Epidermal melanocyte (primary cell): ENCODE measurements around the gene BBX.
"Not testable (repeated sequence)": the region's sequence is repeated elsewhere in the genome, so short reads cannot be mapped to it uniquely, and the experiment has no call there.

ENCODE experiments used
- DNase-seq: peaks from one replicate; pipeline ENCODE4 v3.0.0; 2011; ENCODE audit warnings: low spot score; ENCODE audit not compliant: insufficient read length

The BBX gene

DNA sequence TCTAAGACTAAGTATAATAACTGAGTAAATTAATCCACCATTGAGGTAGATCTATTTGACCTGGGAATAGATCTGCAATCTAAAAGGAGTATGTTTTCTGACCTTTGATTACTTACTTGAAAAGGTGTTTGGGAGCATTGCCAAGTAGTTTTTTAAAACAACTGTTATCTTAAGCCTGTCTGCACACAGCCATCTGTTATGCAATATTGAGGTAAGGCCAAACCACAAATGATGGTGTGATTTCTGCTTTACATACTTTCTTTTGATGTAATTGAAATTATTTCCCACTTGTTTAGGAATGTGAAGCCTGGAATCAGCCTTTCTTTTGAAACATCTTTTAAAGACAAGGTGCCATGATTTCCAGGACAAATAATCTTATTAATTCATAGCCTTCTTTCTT, 274.0 kb downstream of the BBX start:
- DNase-seq = no peak

DNA sequence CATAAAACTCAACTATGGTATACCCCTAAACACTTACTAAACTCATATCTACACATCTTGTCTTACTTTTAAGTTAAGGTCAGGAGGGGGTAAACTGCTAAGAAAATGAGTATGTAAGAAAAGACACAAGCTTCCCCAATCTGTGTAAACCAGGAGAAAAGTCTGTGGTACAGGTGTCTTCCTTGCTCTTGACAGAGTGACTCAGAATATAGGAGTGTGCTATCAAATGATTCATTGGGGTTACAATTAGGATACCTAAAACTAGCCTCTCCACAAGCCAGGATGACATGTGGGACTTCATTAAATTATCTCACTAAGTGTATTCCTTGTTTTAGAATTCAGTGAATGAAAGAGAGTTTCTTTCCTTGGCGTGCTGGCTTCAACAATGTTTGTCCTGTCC, 274.8 kb downstream of the BBX start:
- no peak for DNase-seq

DNA sequence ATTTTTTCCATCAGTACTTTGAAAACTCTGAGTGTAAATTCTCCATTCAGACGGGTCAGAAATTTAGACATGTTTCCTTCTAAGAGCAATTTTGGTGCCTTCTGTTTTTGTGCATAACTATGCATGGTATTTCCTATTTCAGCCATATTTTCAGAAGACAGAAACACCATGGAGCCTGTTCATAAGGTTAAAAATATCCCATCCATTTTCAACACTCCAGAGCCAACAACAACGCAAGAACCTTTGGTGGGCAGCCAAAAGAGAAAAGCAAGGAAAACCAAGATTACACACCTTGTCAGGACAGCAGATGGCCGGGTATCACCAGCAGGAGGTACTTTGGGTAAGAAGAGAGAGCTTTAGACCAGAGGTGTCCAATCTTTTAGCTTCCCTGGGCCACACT, 275.6 kb downstream of the BBX start:
- no peak for DNase-seq

DNA sequence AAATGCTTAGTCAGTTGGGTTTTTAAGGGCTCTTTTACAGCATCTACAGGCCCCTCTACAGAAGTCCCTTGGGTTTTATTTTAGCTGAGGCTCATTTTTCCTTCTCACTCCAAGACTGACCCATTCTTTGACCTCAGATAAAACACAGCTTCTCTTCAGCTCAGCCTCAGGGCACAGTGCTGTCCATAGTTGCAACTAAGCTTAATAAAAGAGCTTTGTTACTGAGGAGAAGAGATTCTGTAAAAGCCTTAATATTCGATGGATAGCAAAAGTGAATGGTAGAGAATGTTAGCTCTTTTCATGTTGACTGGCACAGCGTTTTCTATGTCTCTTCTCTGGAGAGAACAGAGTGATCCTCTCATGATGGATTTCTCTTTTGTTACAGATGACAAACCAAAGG, 277.9 kb downstream of the BBX start:
- DNase-seq = peak; percentile 46

DNA sequence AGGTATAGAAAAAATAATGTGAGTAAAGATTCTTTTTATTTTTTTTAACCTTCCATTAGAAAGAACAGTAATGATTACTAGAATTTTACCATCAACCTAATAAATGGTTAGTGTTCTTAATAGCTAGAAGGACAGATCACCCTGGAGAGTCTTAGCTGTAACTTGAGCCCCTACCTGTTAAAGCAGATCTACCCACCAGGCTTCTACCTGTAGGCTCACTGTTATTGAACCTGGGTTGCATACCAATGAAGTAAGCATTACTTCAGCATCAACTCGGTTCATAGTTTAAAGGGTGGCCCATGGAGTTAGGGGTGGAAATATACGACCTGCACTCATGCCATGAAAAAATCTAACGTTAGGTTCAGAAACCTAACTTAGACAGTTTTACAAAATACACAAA, 280.4 kb downstream of the BBX start:
- DNase-seq = no peak

DNA sequence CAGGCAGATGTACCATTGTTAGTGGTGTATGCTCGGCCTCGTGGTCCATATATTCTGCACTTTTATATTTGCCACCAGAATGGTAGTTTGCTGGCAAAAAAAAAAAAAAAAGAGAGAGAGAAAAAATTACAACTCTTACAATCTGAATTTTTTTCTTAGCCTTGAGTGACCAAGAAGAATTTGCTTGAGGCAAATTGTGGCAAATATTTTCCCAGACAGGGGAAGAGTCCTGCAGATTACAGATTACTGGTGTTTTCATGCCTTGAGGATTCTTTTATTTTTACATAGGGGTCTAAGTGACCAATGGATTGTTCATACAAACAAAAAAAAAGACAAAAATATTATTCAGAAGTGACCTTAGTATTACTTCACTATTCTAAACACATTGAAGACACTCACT, 283.3 kb downstream of the BBX start:
- DNase-seq = no peak

DNA sequence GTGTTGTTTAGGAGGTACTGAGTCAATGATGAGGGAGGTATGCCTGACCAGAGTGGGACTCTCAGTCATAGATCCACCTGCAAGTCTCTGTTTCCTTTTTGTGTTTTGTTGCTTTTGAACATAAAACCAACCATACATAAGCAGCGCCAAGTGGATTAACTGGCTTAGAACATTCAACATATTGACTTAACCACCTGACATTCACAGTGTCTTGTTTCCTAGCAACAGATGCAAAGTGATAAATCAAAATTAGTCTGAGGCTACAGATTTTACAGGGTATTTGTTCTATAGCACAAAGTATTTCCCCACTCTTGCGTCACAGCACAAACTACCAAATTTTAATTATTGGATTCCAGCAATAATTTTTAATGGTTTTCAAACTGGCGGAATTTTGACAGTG, 283.8 kb downstream of the BBX start:
- DNase-seq = no peak

DNA sequence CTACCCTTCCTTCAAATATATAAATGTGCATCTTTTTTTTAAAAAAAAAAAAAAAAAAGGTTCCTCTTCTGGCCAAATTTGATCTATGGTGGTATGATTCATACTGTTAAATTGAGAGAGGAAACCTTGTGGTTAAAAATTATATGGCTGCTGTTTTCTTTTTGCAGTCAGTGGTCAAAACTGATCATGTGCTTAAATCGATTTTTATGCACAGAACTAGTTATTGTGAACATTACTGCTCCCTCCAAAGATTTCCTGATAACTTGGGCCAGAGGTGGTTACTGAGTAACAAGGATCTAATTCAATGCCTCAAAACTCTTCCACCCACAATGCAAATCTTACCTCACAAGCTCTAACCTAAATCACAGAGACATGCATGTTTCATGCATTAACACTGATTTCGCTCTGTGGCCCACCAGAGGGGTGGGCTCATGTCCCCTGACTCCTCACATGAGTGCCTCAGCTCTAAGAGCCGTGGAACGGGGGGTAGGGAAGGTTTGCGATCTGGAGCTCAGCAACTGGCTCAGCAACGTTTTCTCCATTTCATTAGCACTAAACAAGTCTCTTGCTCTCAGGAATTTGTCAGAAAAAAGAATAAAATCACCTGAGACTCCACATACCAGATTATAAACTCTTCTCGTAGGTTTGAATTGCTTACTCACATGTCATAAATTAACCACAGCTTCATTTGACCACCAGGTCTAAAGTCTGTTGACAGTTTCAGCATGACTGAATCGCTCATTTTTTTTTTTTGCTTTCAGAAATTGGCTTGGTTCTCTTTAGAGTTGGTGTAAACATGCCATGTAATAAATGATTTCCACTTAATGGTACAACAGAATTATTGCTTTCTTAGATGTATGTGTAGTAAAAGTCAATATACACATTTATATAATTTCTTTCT, 287.7 kb downstream of the BBX start:
- no peak for DNase-seq

DNA sequence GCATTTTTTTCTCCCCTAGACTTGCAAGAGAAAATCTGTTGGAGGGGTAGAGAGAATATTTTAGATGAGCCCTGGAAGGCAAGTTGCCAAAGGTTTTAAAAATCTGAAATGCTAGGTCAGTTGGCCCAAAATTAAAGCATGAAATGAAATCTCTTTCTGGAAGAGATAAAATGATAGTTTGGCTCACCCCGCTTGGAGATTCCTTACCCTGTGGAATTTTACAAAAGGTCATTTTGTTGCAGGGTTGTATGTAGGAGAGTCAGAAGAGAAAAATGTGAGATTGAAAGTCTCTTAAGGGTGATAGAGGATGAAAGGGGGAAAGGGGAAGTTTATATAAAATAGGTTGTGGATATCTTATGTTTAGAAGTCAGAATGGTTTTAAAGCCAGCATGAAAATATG, 290.3 kb downstream of the BBX start:
- DNase-seq = no peak

DNA sequence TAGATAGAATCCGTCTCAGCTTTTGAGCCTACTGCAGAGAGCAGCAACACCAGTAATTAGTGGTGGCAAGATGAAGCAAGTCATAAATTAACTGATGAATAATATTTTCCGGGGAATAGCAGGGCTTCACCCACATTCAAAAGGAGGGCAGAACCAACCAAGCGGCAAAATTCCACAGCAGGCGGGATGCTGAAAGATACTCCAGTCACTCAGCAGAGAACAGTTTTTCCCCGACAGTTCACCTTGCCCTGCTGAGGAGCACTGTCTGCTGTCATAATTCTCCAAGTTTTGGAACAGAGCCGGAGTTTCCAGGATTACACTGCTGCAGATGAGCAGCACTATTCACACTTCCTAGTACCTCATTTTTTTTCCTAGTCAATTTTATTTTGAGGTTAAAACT, 293.3 kb downstream of the BBX start:
- DNase-seq = no peak

DNA sequence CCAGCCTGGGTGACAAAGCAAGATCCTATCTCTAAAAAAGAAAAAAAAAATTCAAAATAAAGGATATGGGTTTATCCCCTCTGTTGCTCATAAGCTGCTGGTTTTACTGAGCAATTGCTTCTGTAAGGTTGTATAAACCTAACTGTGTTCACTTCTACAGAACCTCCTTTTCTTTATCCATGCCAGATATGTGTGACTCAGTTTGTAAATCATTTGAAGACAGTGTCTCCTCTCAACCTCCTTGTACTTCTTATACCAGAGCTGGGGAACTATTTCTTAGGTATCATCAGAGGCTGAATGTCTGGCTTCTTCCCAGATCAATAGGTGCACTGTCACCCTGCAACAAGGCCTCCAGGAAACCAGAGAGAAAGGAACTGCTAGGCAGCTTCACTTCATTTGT, 294.3 kb downstream of the BBX start:
- no peak for DNase-seq

DNA sequence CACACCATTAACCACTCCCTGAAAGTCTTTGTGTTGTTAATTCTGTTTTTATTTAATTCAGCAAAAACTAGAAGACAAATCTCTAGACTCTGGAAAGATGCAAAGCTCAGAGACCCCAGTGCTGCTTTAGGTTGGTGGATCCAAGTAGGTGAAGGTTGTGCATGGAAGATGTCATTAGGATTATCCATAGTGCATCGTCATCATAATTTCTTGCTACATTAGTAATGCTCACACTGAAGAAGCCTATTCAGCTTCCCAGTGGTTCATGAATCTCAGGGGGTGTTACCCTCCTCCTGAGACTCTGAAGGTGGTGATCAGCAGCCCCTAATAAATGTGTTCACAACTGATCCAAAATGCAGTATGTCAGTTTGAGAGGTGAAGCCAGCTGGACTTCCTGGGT, 295.3 kb downstream of the BBX start:
- DNase-seq = no peak

DNA sequence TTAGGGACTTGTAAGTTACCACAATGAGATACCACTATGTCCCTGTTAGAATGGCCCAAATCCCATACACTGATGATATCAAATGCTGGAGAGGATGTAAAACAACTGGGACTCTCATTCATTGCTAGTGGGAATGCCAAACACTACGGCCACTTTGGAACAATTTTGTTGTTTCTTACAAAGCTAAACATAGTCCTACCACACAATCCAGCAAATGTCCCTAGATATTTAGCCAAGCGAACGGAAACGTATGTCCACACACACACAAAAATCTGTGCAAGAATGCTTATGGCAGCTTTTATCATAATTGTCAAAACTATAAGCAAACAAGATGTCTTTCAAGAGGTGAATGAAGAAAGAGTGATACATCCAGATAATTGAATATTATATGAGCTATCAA, 296.9 kb downstream of the BBX start:
- no peak for DNase-seq

DNA sequence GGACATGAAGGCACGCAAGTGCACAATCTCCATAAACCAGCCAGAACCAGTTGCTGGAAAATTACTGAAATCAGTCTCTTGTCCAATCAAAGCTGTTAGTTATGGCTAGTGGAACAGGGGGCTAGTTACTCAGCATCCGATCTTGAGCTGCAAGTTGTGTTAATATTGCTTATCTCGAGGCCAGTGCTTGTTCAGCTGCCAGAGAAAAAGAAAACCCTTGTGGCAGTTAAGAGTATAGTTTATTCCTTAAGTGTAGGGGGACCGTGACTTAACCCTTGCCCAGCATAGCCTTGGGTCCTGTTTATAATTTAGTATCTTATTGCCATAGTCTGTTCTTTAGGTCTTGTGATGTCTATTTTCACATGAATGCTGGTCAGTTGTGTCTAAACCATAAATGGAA, 299.5 kb downstream of the BBX start:
- DNase-seq = no peak

DNA sequence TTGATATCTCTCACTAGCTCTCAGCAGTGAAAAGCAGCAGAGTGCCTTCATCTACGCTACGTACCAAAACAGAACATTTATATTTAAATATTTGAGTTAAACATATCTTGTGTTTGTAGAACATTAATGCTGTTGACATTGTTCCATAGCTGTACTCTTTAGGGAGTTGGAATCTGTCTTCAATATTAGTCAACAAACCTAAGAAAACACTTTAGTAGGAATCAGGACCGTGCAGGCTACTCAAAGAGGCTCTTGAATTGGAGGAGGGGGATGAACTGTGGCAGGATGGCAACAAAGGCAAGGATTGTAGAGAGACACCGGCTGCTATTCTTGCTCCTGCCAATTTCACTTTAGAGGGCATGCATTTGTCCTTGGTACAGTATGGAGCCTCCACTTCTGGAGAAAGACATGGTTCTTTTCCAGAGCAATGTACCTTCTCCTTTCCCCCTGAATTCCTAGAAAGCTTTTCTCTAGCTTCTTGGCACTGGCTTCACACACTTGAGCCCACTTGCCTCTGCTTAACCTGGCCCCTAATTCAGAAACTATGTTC, 302.1 kb downstream of the BBX start:
- DNase-seq = no peak

DNA sequence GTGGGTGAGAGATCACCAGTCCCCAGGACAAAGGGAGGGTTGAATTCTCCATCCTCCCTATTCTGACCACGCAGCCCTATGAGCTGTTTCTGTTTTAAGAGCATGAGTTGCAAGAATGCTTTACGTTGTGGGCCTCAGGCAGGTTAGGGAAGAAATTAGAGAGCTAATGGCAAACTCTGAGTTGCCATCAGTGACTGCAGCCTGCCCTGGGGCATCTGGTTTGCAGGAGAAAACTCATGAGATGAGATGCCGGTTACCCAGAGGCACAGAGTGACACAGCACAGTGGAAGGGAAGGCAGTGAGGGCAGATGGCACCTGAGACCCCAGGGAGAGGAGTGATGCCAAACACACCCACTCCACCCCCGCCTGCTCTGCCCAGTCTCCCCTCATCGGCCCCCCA, 302.8 kb downstream of the BBX start:
- no peak for DNase-seq

DNA sequence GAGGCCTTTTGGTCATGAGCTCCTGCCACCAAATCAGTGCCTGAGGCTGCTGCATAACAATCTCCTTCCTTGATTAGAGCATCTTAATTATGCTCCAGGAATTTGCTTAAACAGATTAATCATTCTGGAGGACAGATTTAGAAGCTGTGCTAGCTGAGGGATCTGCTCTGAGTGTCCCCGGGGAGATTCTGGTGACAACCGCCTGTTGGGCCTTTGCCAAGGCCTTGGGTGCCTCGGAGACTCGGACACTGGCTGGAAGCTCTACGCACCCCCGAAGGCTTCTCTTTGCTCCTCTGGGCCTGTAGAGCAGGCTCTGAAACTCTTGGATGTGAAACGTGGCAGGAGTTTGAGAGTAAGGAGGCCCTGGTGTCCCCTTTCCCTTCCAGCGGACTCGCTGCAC, 304.0 kb downstream of the BBX start:
- DNase-seq = no peak

DNA sequence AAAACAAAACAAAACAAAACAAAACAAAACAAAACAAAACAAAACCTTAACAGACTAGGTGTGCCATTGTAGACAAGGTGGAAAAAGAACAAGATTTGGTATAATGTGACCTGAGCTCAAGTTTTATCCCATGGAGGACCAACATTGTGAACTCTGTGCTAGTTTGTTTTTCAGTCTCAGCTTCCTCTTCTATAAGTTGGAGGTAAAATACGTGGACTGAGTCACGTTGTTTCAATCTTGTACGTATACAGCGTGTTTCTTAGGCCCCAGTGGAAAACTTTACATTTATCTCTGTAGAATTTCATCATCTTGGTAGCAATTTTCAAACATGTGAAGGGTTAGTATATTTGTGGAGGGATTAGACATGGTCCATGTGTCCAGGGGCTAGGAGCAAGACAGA, 306.4 kb downstream of the BBX start:
- no peak for DNase-seq

DNA sequence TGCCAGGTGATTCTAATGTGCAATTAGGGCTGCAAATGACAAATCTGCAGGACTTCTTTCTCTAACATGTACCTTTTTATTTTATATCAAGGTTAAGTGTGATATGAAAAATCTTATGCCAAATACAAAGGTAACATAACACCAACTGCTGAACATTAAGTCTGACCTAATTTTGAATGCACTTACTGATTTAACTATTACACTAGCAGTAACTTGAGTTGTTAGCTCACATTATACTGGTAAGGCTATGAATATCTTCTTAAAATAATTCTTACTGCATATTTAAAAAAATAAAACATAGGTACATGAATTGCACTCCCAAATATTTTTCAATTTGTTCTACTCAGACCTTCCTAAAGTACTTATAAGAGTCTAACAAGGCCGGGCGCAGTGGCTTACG, 308.8 kb downstream of the BBX start:
- DNase-seq = no peak

DNA sequence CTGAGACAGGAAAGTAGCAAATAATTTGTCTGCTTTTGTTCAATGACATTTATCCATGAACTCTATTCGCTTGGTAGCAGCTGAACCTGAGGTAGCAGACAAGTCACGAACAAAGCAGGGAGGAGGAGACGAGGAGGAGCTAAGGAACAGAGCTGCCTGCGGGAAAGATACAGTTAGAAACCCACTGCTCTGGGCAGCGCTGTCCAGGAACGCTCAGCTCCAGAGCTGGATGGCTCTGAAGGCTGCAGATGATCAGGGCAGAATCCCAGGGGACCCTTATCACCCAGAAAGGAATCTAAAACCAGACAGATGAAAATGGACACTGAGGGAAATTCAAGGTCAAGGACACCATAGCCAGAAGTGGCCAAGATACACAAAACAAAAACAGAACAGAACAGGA, 310.3 kb downstream of the BBX start:
- DNase-seq = no peak

DNA sequence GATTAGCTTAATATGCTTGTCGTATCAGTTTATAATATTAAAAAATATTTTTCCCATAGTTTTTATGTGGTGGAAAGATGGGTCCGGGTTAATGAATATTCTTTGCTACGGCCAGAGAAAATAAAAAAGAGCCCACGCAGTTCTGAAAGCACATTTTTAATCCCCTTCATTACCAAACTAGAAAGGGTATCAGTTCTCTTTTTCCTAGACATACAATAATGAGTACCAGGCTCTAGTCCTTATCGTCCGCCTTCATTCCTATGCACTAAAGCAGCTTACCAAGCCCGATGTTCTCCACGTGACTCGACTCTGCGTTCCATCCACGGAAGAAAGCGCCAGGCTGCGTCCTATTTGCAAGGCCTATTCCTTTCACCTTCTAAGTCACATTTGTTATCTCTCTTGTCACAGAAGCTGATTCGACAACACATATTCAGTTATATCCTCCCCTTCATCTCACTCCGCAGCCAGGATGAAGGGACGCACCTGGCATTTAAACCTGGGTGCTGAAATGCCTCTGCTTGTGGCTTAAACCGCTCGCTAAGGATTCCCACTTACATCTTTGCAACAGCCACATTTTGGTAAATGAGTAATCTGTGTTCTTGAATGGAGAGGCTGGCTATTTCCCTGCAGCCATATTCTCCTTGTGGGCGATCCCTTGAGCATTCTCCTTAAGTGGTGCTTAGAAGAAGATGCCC, 311.1 kb downstream of the BBX start:
- DNase-seq = no peak

DNA sequence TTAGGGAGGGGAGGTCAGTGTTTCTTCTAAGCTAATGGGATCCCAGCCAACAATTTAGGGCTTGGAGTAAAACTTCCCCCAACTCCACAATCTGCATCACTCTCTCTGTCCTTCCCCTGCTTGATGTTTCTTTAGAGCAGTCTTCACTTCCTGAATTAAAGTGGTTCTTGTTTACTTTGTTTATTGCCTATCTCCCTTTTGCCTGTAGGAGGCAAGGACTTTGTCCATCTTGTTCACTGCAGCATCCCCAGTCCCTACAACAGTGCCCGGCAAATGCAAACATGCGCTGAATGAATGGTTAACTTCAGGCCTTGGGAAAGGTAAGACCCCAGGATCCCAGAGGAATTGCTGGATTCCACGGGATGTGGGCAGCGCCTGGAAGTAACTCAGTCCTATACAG, 312.2 kb downstream of the BBX start:
- not testable (repeated sequence) for DNase-seq
